Left renal pelvis (tissue), 4 donors: ENCODE measurements around the gene PLXNA2. TPM values are rescaled to one million over a fixed set of nuclear protein-coding genes. Genes with fewer than 3 reads are reported as not detected.

ENCODE experiments used
- DNase-seq, 4 donors: peaks; one replicate each; pipeline ENCODE4 v3.0.0-alpha.2; 2013; ENCODE audit warnings: low read depth in 4 of 4, low spot score in 3 of 4
- polyA plus RNA-seq, 4 donors: library from polyadenylated mRNA; unstranded; fragments of 120-200 nt; gene quantifications; one replicate each; pipeline ENCODE4 v1.2.1, GENCODE V29; 2013; ENCODE audit not compliant: insufficient read length in 4 of 4

The PLXNA2 gene
- polyA plus RNA-seq: 10 to 100 TPM in 3 of 4 donors, 1 to 10 TPM in 1; 6.4 to 18.4 (median 13.7) TPM

GRCh38 chr1:208243967-208244916 lies at the start of gene PLXNA2:
TSS of gene PLXNA2 (minus strand) at chr1:208244384. CDS start at chr1:208217922, 26,462 bp downstream.
- no peak for DNase-seq

GRCh38 chr1:208292908-208293307 lies 48.7 kb upstream of the PLXNA2 start:
- no peak for DNase-seq

GRCh38 chr1:208291923-208292711 lies 47.9 kb upstream of the PLXNA2 start:
- no peak for DNase-seq

GRCh38 chr1:208291129-208291528 lies 46.9 kb upstream of the PLXNA2 start:
- DNase-seq: no peak

GRCh38 chr1:208289716-208290115 lies 45.5 kb upstream of the PLXNA2 start:
- no peak for DNase-seq

GRCh38 chr1:208288495-208288894 lies 44.3 kb upstream of the PLXNA2 start:
- no peak for DNase-seq

GRCh38 chr1:208280681-208281450 lies 36.7 kb upstream of the PLXNA2 start:
- DNase-seq: no peak

- no peak for DNase-seq
Measured at GRCh38 chr1:208279826-208280588, 35.8 kb upstream of the PLXNA2 start.

- DNase-seq: no peak
Measured at GRCh38 chr1:208278638-208279037, 34.5 kb upstream of the PLXNA2 start.

GRCh38 chr1:208276757-208277435 lies 32.7 kb upstream of the PLXNA2 start:
- no peak for DNase-seq

GRCh38 chr1:208275083-208275482 lies 30.9 kb upstream of the PLXNA2 start:
- DNase-seq: no peak

GRCh38 chr1:208273386-208274017 lies 29.3 kb upstream of the PLXNA2 start:
- no peak for DNase-seq

GRCh38 chr1:208272713-208273112 lies 28.5 kb upstream of the PLXNA2 start:
- DNase-seq: no peak

GRCh38 chr1:208272311-208272710 lies 28.1 kb upstream of the PLXNA2 start:
- no peak for DNase-seq

- DNase-seq: no peak
Measured at GRCh38 chr1:208271236-208271635, 27.1 kb upstream of the PLXNA2 start.

GRCh38 chr1:208270651-208271141 lies 26.5 kb upstream of the PLXNA2 start:
- no peak for DNase-seq

- no peak for DNase-seq
Measured at GRCh38 chr1:208269338-208269666, 25.1 kb upstream of the PLXNA2 start.

- no peak for DNase-seq
Measured at GRCh38 chr1:208268541-208269337, 24.6 kb upstream of the PLXNA2 start.
